IMR-90 (cell line): Measurements from ENCODE around the gene PLRG1. TPM values are rescaled to one million over a fixed set of nuclear protein-coding genes. Genes with fewer than 3 reads are reported as not detected.

Experiments
- ATAC-seq: fragments of 200-7000 bp; cut with Tn5 transposase; 2 replicates; pipeline ENCODE4 v1.9.1; 2020; ENCODE audit warnings: low read depth, mild to moderate bottlenecking, moderate library complexity
- BruUV-seq: library from RNA; stranded (reverse); fragments of 400-500 nt; replicated peaks from 2 replicates; lab custom pipeline; 2021; lab: Mats Ljungman, UMichigan
- CTCF ChIA-PET: fragments of 300-600 bp; formaldehyde crosslinking; extraction: SDS; loops from one replicate; lab custom pipeline; 2021; ENCODE audit warnings: antibody characterized with exemption; lab: Yijun Ruan, JAX
- POLR2A ChIA-PET: fragments of 300-600 bp; sonication (Branson Sonifier 250); formaldehyde crosslinking; loops from one replicate; lab custom pipeline; 2022; ENCODE audit warnings: antibody characterized with exemption; ENCODE audit not compliant: unreplicated experiment; lab: Charles Lee
- DNase-seq: peaks from one replicate; pipeline ENCODE4 v3.0.0; 2013
- H2AFZ ChIP-seq: replicated peaks from 2 replicates; pipeline ENCODE3; 2013; ENCODE audit warnings: low read length, mild to moderate bottlenecking; ENCODE audit not compliant: poor library complexity
- H2AK5ac ChIP-seq: 2 replicates; pipeline ENCODE4 v1.6.1; 2013; ENCODE audit warnings: low read depth, low read length, inconsistent platforms
- H2AK9ac ChIP-seq: replicated peaks from 2 replicates; pipeline ENCODE3; 2013; ENCODE audit warnings: mild to moderate bottlenecking, low read depth, low read length, moderate library complexity; ENCODE audit not compliant: poor library complexity
- H2BK120ac ChIP-seq: 2 replicates; pipeline ENCODE4 v1.6.1; 2013; ENCODE audit warnings: low read depth, low read length, inconsistent platforms
- H2BK15ac ChIP-seq: 3 replicates; pipeline ENCODE4 v1.6.1; 2013; ENCODE audit warnings: low read depth, low read length, inconsistent platforms
- H2BK20ac ChIP-seq: 2 replicates; pipeline ENCODE4 v1.6.1; 2013; ENCODE audit warnings: low read depth, mild to moderate bottlenecking, inconsistent platforms, low read length, moderate library complexity
- H2BK5ac ChIP-seq: 2 replicates; pipeline ENCODE4 v1.6.1; 2013; ENCODE audit warnings: mild to moderate bottlenecking, low read depth, low read length, inconsistent platforms; ENCODE audit not compliant: poor library complexity, severe bottlenecking
- H3K14ac ChIP-seq: replicated peaks from 2 replicates; pipeline ENCODE4 v1.6.1; 2013; ENCODE audit warnings: low read depth, low read length, inconsistent platforms
- H3K18ac ChIP-seq: 2 replicates; pipeline ENCODE4 v1.6.1; 2013; ENCODE audit warnings: low read depth, low read length, control low read depth
- H3K23ac ChIP-seq: 2 replicates; pipeline ENCODE4 v1.6.1; 2013; ENCODE audit warnings: low read depth, low read length, inconsistent platforms
- H3K27ac ChIP-seq: 2 replicates; pipeline ENCODE4 v1.5.1; 2013; ENCODE audit warnings: mild to moderate bottlenecking, control low read depth, low read length; ENCODE audit not compliant: insufficient read depth
- H3K27me3 ChIP-seq: 2 replicates; pipeline ENCODE4 v1.6.1; 2013; ENCODE audit warnings: low read length; ENCODE audit not compliant: control insufficient read depth, insufficient read depth
- H3K36me3 ChIP-seq: 2 replicates; pipeline ENCODE4 v1.6.1; 2013; ENCODE audit warnings: low read length, mixed read lengths; ENCODE audit not compliant: control insufficient read depth, insufficient read depth
- H3K4ac ChIP-seq: 2 replicates; pipeline ENCODE4 v1.6.1; 2013; ENCODE audit warnings: low read depth, low read length, inconsistent platforms
- H3K4me1 ChIP-seq: 2 replicates; pipeline ENCODE4 v1.6.1; 2013; ENCODE audit warnings: low read length, mixed read lengths; ENCODE audit not compliant: control insufficient read depth, insufficient read depth
- H3K4me2 ChIP-seq: 2 replicates; pipeline ENCODE4 v1.6.1; 2013; ENCODE audit warnings: low read depth, mild to moderate bottlenecking, control low read depth, low read length, moderate library complexity
- H3K4me3 ChIP-seq: 2 replicates; pipeline ENCODE4 v1.5.1; 2013; ENCODE audit warnings: low read depth, mild to moderate bottlenecking, control low read depth, low read length, moderate library complexity; ENCODE audit not compliant: insufficient read depth
- H3K56ac ChIP-seq: 2 replicates; pipeline ENCODE4 v1.6.1; 2013; ENCODE audit warnings: low read length, inconsistent platforms; ENCODE audit not compliant: insufficient read depth; ENCODE audit errors: extremely low read depth
- H3K79me1 ChIP-seq, 2 experiments: 2 replicates each; pipeline ENCODE4 v1.6.1; 2013; ENCODE audit warnings: low read length in 2 of 2, inconsistent platforms in 1 of 2, low read depth in 1 of 2
- H3K9ac ChIP-seq: 2 replicates; pipeline ENCODE4 v1.6.1; 2013; ENCODE audit warnings: low read depth, low read length, control low read depth
- H3K9me1 ChIP-seq: 2 replicates; pipeline ENCODE4 v1.6.1; 2013; ENCODE audit warnings: low read length, inconsistent platforms; ENCODE audit not compliant: insufficient read depth
- H3K9me3 ChIP-seq: 2 replicates; pipeline ENCODE4 v1.6.1; 2013; ENCODE audit warnings: low read length; ENCODE audit not compliant: control insufficient read depth, insufficient read depth
- H4K20me1 ChIP-seq: 2 replicates; pipeline ENCODE4 v1.6.1; 2013; ENCODE audit warnings: low read length, inconsistent platforms; ENCODE audit not compliant: insufficient read depth
- H4K5ac ChIP-seq: 2 replicates; pipeline ENCODE4 v1.6.1; 2013; ENCODE audit warnings: mild to moderate bottlenecking, low read depth, low read length, control low read depth
- H4K8ac ChIP-seq, 2 experiments: 2 replicates each; pipeline ENCODE4 v1.6.1; 2013; ENCODE audit warnings: low read depth in 2 of 2, low read length in 2 of 2, control low read depth in 1 of 2, inconsistent platforms in 1 of 2
- H4K91ac ChIP-seq: 2 replicates; pipeline ENCODE4 v1.6.1; 2013; ENCODE audit warnings: low read depth, low read length, inconsistent platforms; ENCODE audit not compliant: insufficient read depth
- BHLHE40 ChIP-seq: fragments of 150-350 bp; IDR thresholded peaks from 2 replicates; pipeline ENCODE4 v1.6.1; 2016; ENCODE audit warnings: mild to moderate bottlenecking, low read depth, low read length
- FOS ChIP-seq: fragments of 150-350 bp; IDR thresholded peaks from 2 replicates; pipeline ENCODE4 v1.6.1; 2016; ENCODE audit warnings: low read depth, low read length
- MXI1 ChIP-seq: IDR thresholded peaks from 2 replicates; pipeline ENCODE4 v1.6.1; 2012; ENCODE audit warnings: low read depth, mild to moderate bottlenecking, low read length, moderate library complexity, borderline replicate concordance
- RAD21 ChIP-seq: IDR thresholded peaks from 2 replicates; pipeline ENCODE4 v1.6.1; 2012; ENCODE audit warnings: low read length, improper control_type of control experiment
- SMC3 ChIP-seq: fragments of 150-350 bp; IDR thresholded peaks from 2 replicates; pipeline ENCODE4 v1.6.1; 2016; ENCODE audit warnings: low read depth, mild to moderate bottlenecking, antibody characterized with exemption, low read length, moderate library complexity
- WGBS, 2 experiments: methylation state at CpG; one replicate each; pipeline versions ENCODE4 v1.1.5 to v1.1.7; 2013; ENCODE audit warnings: missing lambda C conversion rate in 2 of 2; ENCODE audit not compliant: insufficient read length in 1 of 2; ENCODE audit errors: extremely low coverage in 2 of 2; 5-methylcytosine and 5-hydroxymethylcytosine counted together
- dilution Hi-C: fragments of 300-500 bp; cut with HindIII; formaldehyde crosslinking; loops from one replicate; pipeline ENCODE4 v1.14.3; 2018; ENCODE audit warnings: low sequenced_read_pairs; ENCODE audit not compliant: unreplicated experiment
- in situ Hi-C: fragments of 300-500 bp; cut with MboI; formaldehyde crosslinking; loops from 3 replicates; pipeline ENCODE4 v1.14.3; 2019; ENCODE audit warnings: low sequenced_read_pairs, inconsistent platforms, mixed read lengths
- intact Hi-C: fragments of 100-400 bp; cut with micrococcal nuclease; formaldehyde crosslinking; loops from 2 replicates; pipeline ENCODE4 v1.10.0; 2022
- polyA plus RNA-seq, 3 experiments: library from polyadenylated mRNA; depleted of rRNA; stranded (reverse); fragments of >200 nt; gene quantifications; 2 replicates each; pipeline ENCODE4 v1.2.3, GENCODE V29; 2012; ENCODE audit warnings: low replicate concordance in 1 of 3
- total RNA-seq: library from RNA; depleted of rRNA; stranded (reverse); fragments of >200 nt; gene quantifications from 2 replicates; pipeline ENCODE4 v1.2.3, GENCODE V29; 2012
- TF ChIP-seq, protein P1 (sequence below): fragments of 150-350 bp; IDR thresholded peaks from 2 replicates; pipeline ENCODE4 v1.6.1; 2017; ENCODE audit warnings: mild to moderate bottlenecking, antibody characterized with exemption, low read length, low read depth
- TF ChIP-seq, protein P2 (sequence below): conservative IDR thresholded peaks from 2 replicates; pipeline ENCODE4 v1.5.1; 2012; ENCODE audit warnings: mild to moderate bottlenecking, low read depth, low read length, improper control_type of control experiment

PLRG1 gene
- total and polyA plus RNA-seq, 2 of the 4 experiments (the other 2 are of a cell fraction): 76.1 to 200 TPM

DNA sequence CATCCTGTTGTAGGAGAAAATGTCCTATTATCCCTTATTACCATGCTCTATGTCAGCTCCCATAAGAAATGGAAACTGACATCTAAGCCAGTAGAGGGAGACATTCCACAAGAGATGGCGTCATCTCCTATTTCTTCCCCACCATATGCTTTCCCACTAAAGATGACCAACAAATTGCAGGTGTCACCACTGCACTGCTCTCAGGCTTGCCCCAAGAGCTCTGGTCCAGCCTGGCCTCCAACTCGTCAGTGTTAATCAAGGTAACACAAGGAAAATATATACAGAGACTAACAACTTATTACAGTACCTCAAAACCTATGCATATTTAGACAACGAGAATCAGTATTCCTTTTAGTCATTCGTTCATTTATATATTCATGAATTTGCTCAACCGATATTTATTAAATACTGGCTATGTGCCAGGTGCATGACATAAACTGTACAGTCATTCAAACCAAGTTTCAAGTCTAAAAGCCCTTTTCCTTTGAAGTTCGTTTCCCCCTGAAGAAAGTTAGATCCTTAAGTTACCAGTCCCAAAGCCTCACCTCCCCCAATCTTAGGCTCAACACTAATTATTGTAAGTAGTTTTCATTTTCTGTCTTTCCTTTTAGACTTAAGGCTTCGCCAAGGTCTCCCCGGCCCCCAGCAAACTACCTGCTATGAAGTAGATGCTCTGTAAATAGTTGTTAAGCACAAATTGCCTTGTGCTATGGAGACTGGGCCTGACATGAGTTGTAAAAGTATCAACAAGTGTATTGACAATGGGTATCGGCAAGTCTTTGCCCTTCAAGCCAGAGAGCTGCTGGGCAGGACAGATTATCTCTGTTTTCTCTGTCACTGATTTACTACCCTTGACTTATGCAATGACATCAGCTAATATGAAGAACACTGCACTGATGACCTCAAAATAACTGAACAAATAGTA, 9.6 kb upstream of the PLRG1 start:
- Histone ChIP-seq H4K5ac (no peak overlapping the region), H4K20me1 (no peaks in the 10 kb centered on the region), H4K91ac (no peak overlapping the region), H3K4me2 (no peak overlapping the region), H3K9me3 (no peaks in the 10 kb centered on the region), H3K18ac (no peak overlapping the region), H3K4me1 (no peaks in the 10 kb centered on the region), H3K9ac (no peak overlapping the region), H2BK120ac (no peak overlapping the region), H3K79me1 (no peaks in the 10 kb centered on the region), H2AK9ac (no peak overlapping the region), H3K4ac (no peak overlapping the region), H2AFZ (no peak overlapping the region), H2BK15ac (no peak overlapping the region), H3K36me3 (no peaks in the 10 kb centered on the region), H4K8ac (no peak overlapping the region), H2AK5ac (no peak overlapping the region), H3K27me3 (no peaks in the 10 kb centered on the region; the same call in 1 of the 2 replicates), H3K14ac (no peak overlapping the region), H3K4me3 (no peak overlapping the region), H2BK20ac (no peak overlapping the region), H2BK5ac (no peak overlapping the region), H3K27ac (no peak overlapping the region), H3K56ac (no peak overlapping the region), H3K23ac (no peak overlapping the region), H3K9me1 (no peaks in the 10 kb centered on the region)
- DNase-seq: peak; percentile 65
- 60% methylated on average over 1 of the region's 9 CpGs; no CpG with 5 or more reads in 1 of the 2 experiments for WGBS, 2 experiments
- CTCF ChIA-PET: interaction anchor here (0.6 to 2.9 kb wide), 14 partner anchors 8 to 78 kb away, joined by 3 to 21 read pairs (median 4); partner anchors contain the start of genes FGG and PLRG1
- BruUV-seq: no TSS peak
- intact Hi-C loops: loop anchor here (1.0 to 10.0 kb wide), 4 partner anchors 59 to 365 kb away; no protein-coding TSS in a partner anchor
- TF ChIP-seq, protein P1, sequence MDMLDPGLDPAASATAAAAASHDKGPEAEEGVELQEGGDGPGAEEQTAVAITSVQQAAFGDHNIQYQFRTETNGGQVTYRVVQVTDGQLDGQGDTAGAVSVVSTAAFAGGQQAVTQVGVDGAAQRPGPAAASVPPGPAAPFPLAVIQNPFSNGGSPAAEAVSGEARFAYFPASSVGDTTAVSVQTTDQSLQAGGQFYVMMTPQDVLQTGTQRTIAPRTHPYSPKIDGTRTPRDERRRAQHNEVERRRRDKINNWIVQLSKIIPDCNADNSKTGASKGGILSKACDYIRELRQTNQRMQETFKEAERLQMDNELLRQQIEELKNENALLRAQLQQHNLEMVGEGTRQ: no peak
- TF ChIP-seq SMC3 (peak; percentile 38; the same call in 1 of the 2 replicates), FOS (no peak), RAD21 (peak; percentile 77), MXI1 (no peak), BHLHE40 (no peak)
- TF ChIP-seq, protein P2, sequence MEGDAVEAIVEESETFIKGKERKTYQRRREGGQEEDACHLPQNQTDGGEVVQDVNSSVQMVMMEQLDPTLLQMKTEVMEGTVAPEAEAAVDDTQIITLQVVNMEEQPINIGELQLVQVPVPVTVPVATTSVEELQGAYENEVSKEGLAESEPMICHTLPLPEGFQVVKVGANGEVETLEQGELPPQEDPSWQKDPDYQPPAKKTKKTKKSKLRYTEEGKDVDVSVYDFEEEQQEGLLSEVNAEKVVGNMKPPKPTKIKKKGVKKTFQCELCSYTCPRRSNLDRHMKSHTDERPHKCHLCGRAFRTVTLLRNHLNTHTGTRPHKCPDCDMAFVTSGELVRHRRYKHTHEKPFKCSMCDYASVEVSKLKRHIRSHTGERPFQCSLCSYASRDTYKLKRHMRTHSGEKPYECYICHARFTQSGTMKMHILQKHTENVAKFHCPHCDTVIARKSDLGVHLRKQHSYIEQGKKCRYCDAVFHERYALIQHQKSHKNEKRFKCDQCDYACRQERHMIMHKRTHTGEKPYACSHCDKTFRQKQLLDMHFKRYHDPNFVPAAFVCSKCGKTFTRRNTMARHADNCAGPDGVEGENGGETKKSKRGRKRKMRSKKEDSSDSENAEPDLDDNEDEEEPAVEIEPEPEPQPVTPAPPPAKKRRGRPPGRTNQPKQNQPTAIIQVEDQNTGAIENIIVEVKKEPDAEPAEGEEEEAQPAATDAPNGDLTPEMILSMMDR: peak; percentile 70
- in situ Hi-C loops: loop anchor here (10.0 to 25.0 kb wide), 2 partner anchors 215 to 803 kb away; no protein-coding TSS in a partner anchor
- ATAC-seq: peak; percentile 84
- POLR2A ChIA-PET: no interaction called here
- dilution Hi-C loops: no loop called here
